ENCODE results near the gene GTF2H3.

Gene GTF2H3

GRCh38 chr12:123645380-123645779, 11.8 kb downstream of the GTF2H3 start:
- no peak for DNase-seq (ENCODE audit: low read depth in 2 of 2)

- DNase-seq (ENCODE audit: low read depth in 2 of 2): no peak
Measured at GRCh38 chr12:123645878-123646277, 12.2 kb downstream of the GTF2H3 start.

- no peak for DNase-seq (ENCODE audit: low read depth in 2 of 2)
Measured at GRCh38 chr12:123648401-123648800, 14.8 kb downstream of the GTF2H3 start.

- DNase-seq (ENCODE audit: low read depth in 2 of 2): no peak
Measured at GRCh38 chr12:123654129-123654701, 20.6 kb downstream of the GTF2H3 start.

GRCh38 chr12:123655420-123655819, 21.8 kb downstream of the GTF2H3 start:
- no peak for DNase-seq (ENCODE audit: low read depth in 2 of 2)

- DNase-seq (ENCODE audit: low read depth in 2 of 2): no peak
Measured at GRCh38 chr12:123656392-123656791, 22.8 kb downstream of the GTF2H3 start.

GRCh38 chr12:123657211-123657610, 23.6 kb downstream of the GTF2H3 start:
- DNase-seq (ENCODE audit: low read depth in 2 of 2): no peak

GRCh38 chr12:123659996-123660727, 26.5 kb downstream of the GTF2H3 start:
- DNase-seq (ENCODE audit: low read depth in 2 of 2): peak; percentile 80 to 83

GRCh38 chr12:123667771-123668170, 34.1 kb downstream of the GTF2H3 start:
- no peak for DNase-seq (ENCODE audit: low read depth in 2 of 2)

GRCh38 chr12:123670882-123671728, 37.5 kb downstream of the GTF2H3 start, which contains the start of gene TCTN2:
Gene TCTN2 (plus strand): TSS chr12:123671113. CDS start chr12:123671241, 128 bp downstream.
- DNase-seq (ENCODE audit: low read depth in 2 of 2): peak; percentile 75 to 77

GRCh38 chr12:123671876-123672275, 38.2 kb downstream of the GTF2H3 start:
- no peak for DNase-seq (ENCODE audit: low read depth in 2 of 2)

GRCh38 chr12:123675436-123675835, 41.8 kb downstream of the GTF2H3 start:
- DNase-seq (ENCODE audit: low read depth in 2 of 2): no peak

- DNase-seq (ENCODE audit: low read depth in 2 of 2): no peak
Measured at GRCh38 chr12:123676616-123677320, 43.1 kb downstream of the GTF2H3 start.

- no peak for DNase-seq (ENCODE audit: low read depth in 2 of 2)
Measured at GRCh38 chr12:123678981-123679380, 45.4 kb downstream of the GTF2H3 start.

- DNase-seq (ENCODE audit: low read depth in 2 of 2): no peak
Measured at GRCh38 chr12:123681605-123682004, 48.0 kb downstream of the GTF2H3 start.

GRCh38 chr12:123683964-123684363, 50.3 kb downstream of the GTF2H3 start:
- DNase-seq (ENCODE audit: low read depth in 2 of 2): no peak

GRCh38 chr12:123686636-123687190, 53.1 kb downstream of the GTF2H3 start:
- DNase-seq (ENCODE audit: low read depth in 2 of 2): no peak

GRCh38 chr12:123690191-123690840, 56.7 kb downstream of the GTF2H3 start:
- no peak for DNase-seq (ENCODE audit: low read depth in 2 of 2)

GRCh38 chr12:123696207-123696606, 62.6 kb downstream of the GTF2H3 start:
- DNase-seq (ENCODE audit: low read depth in 2 of 2): no peak

GRCh38 chr12:123696646-123697045, 63.0 kb downstream of the GTF2H3 start:
- DNase-seq (ENCODE audit: low read depth in 2 of 2): no peak

- no peak for DNase-seq (ENCODE audit: low read depth in 2 of 2)
Measured at GRCh38 chr12:123705935-123706334, 72.3 kb downstream of the GTF2H3 start.

Measured in fibroblast of skin of left quadriceps (primary cell).